NB4 (cell line): Measurements from ENCODE around the gene OSBPL10.

Source experiments
- DNase-seq: peaks from one replicate; pipeline ENCODE4 v3.0.0; 2010; ENCODE audit warnings: low read depth
- H3K4me3 ChIP-seq: one replicate; pipeline ENCODE4 v1.5.1; 2011; ENCODE audit warnings: mild to moderate bottlenecking, low read depth, low read length, moderate library complexity
- MAX ChIP-seq: IDR thresholded peaks from 2 replicates; pipeline ENCODE4 v1.6.1; 2011; ENCODE audit warnings: low read depth, low read length
- MYC ChIP-seq: IDR thresholded peaks from 2 replicates; pipeline ENCODE4 v1.6.1; 2011; ENCODE audit warnings: low read depth, low read length
- POLR2A ChIP-seq: IDR thresholded peaks from 2 replicates; pipeline ENCODE4 v1.6.1; 2011; ENCODE audit warnings: mild to moderate bottlenecking; ENCODE audit not compliant: insufficient read length; ENCODE audit errors: extremely low read depth
- TF ChIP-seq, protein P1 (sequence below): IDR thresholded peaks from one replicate; pipeline ENCODE4 v1.5.1; 2012; ENCODE audit warnings: low read depth, low read length

The OSBPL10 gene

DNA sequence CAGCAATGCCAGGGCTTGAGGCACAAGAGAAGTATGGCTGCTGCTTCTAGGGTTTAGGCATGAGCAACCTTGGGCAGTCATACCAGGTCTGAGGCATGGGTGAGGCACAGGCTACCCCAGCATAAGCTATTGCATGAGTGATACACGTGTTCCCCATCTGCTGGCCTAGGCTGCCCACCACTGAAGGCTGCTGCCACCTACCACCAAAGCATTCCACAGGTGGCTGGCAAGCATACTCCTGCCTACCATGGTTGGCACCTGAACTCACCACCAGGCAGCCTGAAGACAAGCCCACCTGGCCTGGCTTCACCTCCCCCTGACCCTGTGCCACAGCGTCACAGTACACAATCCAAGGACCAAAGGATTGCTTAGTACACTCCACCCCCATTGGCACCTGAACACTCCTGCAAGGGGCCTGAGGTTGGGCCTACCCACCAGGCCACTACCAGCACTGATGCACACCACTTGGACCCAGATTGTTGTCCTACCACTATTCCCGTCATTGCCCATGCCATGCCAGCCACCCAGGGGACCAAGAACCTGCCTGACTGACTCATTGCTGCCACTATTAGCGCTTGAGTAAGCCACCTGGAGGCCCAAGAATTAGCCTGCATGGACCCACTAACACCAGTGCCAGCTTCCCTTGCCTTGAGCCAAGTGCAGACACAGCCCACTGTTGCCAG, 332.6 kb downstream of the OSBPL10 start:
- DNase-seq = no peak
- TF ChIP-seq MAX (no peak; the same call in 1 of the 2 replicates), MYC (no peak), POLR2A (peak; percentile 4)
- TF ChIP-seq, protein P1, sequence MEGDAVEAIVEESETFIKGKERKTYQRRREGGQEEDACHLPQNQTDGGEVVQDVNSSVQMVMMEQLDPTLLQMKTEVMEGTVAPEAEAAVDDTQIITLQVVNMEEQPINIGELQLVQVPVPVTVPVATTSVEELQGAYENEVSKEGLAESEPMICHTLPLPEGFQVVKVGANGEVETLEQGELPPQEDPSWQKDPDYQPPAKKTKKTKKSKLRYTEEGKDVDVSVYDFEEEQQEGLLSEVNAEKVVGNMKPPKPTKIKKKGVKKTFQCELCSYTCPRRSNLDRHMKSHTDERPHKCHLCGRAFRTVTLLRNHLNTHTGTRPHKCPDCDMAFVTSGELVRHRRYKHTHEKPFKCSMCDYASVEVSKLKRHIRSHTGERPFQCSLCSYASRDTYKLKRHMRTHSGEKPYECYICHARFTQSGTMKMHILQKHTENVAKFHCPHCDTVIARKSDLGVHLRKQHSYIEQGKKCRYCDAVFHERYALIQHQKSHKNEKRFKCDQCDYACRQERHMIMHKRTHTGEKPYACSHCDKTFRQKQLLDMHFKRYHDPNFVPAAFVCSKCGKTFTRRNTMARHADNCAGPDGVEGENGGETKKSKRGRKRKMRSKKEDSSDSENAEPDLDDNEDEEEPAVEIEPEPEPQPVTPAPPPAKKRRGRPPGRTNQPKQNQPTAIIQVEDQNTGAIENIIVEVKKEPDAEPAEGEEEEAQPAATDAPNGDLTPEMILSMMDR = no peak
- no peak overlapping the region for H3K4me3 ChIP-seq

GRCh38 chr3:31645256-31645655, 335.8 kb downstream of the OSBPL10 start:
- no peak overlapping the region for H3K4me3 ChIP-seq
- DNase-seq = no peak
- TF ChIP-seq MAX = no peak
- TF ChIP-seq POLR2A = no peak
- TF ChIP-seq, protein P1 = no peak
- TF ChIP-seq MYC = no peak

DNA sequence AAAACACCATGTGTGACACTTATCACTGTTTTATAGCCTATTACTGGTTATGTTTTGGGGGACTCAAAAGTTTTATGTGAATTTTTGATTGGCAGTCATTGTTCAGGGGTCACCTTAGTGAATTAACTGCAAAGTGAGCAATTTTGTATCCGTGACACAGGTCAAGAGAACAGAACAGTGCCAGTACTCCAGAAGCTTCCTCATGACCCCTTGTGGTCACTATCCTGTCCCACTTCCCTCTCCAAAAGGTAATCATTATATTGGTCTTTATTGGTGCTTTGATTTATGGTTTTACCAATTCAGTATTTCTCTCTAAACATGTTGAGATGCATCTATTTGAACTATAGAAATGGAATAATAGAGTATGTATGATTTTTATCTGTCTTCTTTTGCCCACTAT, 341.2 kb downstream of the OSBPL10 start:
- no peak overlapping the region for H3K4me3 ChIP-seq
- TF ChIP-seq, protein P1 = no peak
- TF ChIP-seq POLR2A (no peak), MAX (no peak), MYC (no peak)
- DNase-seq = peak; percentile 12

GRCh38 chr3:31636694-31637442, 344.2 kb downstream of the OSBPL10 start:
- no peak for DNase-seq
- TF ChIP-seq POLR2A (no peak), MYC (no peak), MAX (no peak)
- TF ChIP-seq, protein P1 = no peak
- no peak overlapping the region for H3K4me3 ChIP-seq

DNA sequence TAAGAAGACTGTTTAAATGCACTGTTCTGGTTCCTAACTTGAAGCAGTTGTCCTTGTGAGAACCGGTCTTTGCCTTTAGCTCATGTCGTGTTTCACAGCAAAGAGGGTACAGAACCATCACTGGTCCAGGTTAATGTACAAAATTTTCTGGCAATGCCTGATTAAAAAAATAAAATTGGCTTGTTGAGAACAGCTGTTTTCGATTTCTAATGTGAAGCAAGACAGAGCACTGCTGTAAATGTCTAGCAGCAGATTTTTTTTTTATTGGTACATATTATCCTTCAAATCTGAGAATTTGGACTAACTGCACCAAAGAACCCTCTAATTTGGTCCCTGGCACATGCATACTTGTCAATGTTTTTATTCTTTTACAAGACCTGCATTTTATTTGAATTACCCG, 345.0 kb downstream of the OSBPL10 start:
- no peak for DNase-seq
- TF ChIP-seq MYC (no peak), MAX (no peak), POLR2A (no peak)
- TF ChIP-seq, protein P1 = no peak
- no peak overlapping the region for H3K4me3 ChIP-seq
